Measurements from ENCODE around the gene TLR8. TPM values are rescaled to one million over a fixed set of nuclear protein-coding genes. Genes with fewer than 3 reads are reported as not detected.

TLR8 gene
- total RNA-seq, 1 experiment from 2014 or later: not detected

DNA sequence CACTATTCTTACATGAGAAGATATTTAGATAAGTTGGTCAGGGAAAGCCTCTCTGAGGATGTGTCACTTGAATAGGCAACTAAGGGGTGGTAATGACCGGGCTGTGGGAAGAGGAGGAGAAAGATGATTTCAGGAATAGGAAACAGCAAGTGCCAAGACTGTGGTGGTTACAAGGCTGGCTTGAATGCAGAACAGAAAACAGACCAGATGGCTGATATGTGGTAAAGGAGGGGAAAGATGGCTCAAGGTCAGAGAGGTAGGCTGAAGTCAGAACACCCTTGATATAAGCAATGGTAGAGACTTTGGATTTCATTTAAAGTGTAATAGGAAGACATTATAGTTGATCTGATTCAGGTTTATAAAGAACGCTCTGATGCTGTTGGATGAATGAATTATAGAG, 24.5 kb upstream of the TLR8 start:
- BruUV-seq (replicated peaks): no TSS peak
- Histone ChIP-seq H3K27ac (ENCODE audit: low read length) (no peak overlapping the region), H3K36me3 (ENCODE audit: control insufficient read depth, insufficient read depth, low read length) (no peaks in the 10 kb centered on the region), H3K4me1 (ENCODE audit: control insufficient read depth, insufficient read depth, low read length) (no peaks in the 10 kb centered on the region), H3K4me3 (ENCODE audit: low read depth in 2 of 2, low read length in 2 of 2) (no peak overlapping the region), H3K27me3 (ENCODE audit: control insufficient read depth, insufficient read depth, low read length) (no peaks in the 10 kb centered on the region), H3K9me3 (ENCODE audit: control insufficient read depth, insufficient read depth, low read depth, low read length) (no peaks in the 10 kb centered on the region)
- no peak for DNase-seq (ENCODE audit: low read depth, low spot score)
- no peak for ATAC-seq
- TF ChIP-seq, protein P1, sequence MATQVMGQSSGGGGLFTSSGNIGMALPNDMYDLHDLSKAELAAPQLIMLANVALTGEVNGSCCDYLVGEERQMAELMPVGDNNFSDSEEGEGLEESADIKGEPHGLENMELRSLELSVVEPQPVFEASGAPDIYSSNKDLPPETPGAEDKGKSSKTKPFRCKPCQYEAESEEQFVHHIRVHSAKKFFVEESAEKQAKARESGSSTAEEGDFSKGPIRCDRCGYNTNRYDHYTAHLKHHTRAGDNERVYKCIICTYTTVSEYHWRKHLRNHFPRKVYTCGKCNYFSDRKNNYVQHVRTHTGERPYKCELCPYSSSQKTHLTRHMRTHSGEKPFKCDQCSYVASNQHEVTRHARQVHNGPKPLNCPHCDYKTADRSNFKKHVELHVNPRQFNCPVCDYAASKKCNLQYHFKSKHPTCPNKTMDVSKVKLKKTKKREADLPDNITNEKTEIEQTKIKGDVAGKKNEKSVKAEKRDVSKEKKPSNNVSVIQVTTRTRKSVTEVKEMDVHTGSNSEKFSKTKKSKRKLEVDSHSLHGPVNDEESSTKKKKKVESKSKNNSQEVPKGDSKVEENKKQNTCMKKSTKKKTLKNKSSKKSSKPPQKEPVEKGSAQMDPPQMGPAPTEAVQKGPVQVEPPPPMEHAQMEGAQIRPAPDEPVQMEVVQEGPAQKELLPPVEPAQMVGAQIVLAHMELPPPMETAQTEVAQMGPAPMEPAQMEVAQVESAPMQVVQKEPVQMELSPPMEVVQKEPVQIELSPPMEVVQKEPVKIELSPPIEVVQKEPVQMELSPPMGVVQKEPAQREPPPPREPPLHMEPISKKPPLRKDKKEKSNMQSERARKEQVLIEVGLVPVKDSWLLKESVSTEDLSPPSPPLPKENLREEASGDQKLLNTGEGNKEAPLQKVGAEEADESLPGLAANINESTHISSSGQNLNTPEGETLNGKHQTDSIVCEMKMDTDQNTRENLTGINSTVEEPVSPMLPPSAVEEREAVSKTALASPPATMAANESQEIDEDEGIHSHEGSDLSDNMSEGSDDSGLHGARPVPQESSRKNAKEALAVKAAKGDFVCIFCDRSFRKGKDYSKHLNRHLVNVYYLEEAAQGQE (IDR thresholded peaks at IDR 0.05; ENCODE audit: insufficient read depth in 1 of 2, low read depth in 2 of 2, low read length in 1 of 2): no peak
- TF ChIP-seq, protein P2, sequence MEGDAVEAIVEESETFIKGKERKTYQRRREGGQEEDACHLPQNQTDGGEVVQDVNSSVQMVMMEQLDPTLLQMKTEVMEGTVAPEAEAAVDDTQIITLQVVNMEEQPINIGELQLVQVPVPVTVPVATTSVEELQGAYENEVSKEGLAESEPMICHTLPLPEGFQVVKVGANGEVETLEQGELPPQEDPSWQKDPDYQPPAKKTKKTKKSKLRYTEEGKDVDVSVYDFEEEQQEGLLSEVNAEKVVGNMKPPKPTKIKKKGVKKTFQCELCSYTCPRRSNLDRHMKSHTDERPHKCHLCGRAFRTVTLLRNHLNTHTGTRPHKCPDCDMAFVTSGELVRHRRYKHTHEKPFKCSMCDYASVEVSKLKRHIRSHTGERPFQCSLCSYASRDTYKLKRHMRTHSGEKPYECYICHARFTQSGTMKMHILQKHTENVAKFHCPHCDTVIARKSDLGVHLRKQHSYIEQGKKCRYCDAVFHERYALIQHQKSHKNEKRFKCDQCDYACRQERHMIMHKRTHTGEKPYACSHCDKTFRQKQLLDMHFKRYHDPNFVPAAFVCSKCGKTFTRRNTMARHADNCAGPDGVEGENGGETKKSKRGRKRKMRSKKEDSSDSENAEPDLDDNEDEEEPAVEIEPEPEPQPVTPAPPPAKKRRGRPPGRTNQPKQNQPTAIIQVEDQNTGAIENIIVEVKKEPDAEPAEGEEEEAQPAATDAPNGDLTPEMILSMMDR (IDR thresholded peaks at IDR 0.05): no peak
- TF ChIP-seq POLR2AphosphoS5 (IDR thresholded peaks at IDR 0.05; ENCODE audit: low read depth, low read length) (no peak), TCF7L2 (IDR thresholded peaks at IDR 0.05; ENCODE audit: low read depth, low read length) (no peak)
- POLR2A ChIA-PET: no interaction called here
- intact Hi-C loops (cut with micrococcal nuclease; ENCODE audit: unreplicated experiment): no loop called here
- CTCF ChIA-PET: no interaction called here
- in situ Hi-C loops (cut with HindIII; ENCODE audit: low pct_unique_long_range_greater_than_20kb, low sequenced_read_pairs): no loop called here

DNA sequence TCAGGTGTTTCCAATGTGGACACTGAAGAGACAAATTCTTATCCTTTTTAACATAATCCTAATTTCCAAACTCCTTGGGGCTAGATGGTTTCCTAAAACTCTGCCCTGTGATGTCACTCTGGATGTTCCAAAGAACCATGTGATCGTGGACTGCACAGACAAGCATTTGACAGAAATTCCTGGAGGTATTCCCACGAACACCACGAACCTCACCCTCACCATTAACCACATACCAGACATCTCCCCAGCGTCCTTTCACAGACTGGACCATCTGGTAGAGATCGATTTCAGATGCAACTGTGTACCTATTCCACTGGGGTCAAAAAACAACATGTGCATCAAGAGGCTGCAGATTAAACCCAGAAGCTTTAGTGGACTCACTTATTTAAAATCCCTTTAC, 20.9 kb upstream of the TLR8 start:
- Histone ChIP-seq H3K9me3 (ENCODE audit: control insufficient read depth, insufficient read depth, low read depth, low read length) (no peaks in the 10 kb centered on the region), H3K4me1 (ENCODE audit: control insufficient read depth, insufficient read depth, low read length) (no peaks in the 10 kb centered on the region), H3K4me3 (ENCODE audit: low read depth in 2 of 2, low read length in 2 of 2) (no peak overlapping the region), H3K27ac (ENCODE audit: low read length) (no peak overlapping the region), H3K27me3 (ENCODE audit: control insufficient read depth, insufficient read depth, low read length) (no peaks in the 10 kb centered on the region), H3K36me3 (ENCODE audit: control insufficient read depth, insufficient read depth, low read length) (no peaks in the 10 kb centered on the region)
- ATAC-seq: no peak
- TF ChIP-seq POLR2AphosphoS5 (IDR thresholded peaks at IDR 0.05; ENCODE audit: low read depth, low read length) (no peak), TCF7L2 (IDR thresholded peaks at IDR 0.05; ENCODE audit: low read depth, low read length) (no peak), SIN3A (IDR thresholded peaks at IDR 0.05; ENCODE audit: borderline replicate concordance, insufficient read depth, low read depth, low read length) (no peak)
- TF ChIP-seq, protein P2 (IDR thresholded peaks at IDR 0.05): no peak
- TF ChIP-seq, protein P1 (IDR thresholded peaks at IDR 0.05; ENCODE audit: insufficient read depth in 1 of 2, low read depth in 2 of 2, low read length in 1 of 2): no peak
- POLR2A ChIA-PET: no interaction called here
- no peak for DNase-seq (ENCODE audit: low read depth, low spot score)
- CTCF ChIA-PET: no interaction called here
- intact Hi-C loops (cut with micrococcal nuclease; ENCODE audit: unreplicated experiment) (no loop called here), in situ Hi-C loops (cut with HindIII; ENCODE audit: low pct_unique_long_range_greater_than_20kb, low sequenced_read_pairs) (no loop called here)
- no TSS peak for BruUV-seq (replicated peaks)

Measured in Panc1 (cell line).